ENCODE results near the gene R3HCC1L. TPM values are rescaled to one million over a fixed set of nuclear protein-coding genes. Genes with fewer than 3 reads are reported as not detected.

R3HCC1L gene
- total RNA-seq, 1 experiment from 2014 or later: 15.9 TPM

DNA sequence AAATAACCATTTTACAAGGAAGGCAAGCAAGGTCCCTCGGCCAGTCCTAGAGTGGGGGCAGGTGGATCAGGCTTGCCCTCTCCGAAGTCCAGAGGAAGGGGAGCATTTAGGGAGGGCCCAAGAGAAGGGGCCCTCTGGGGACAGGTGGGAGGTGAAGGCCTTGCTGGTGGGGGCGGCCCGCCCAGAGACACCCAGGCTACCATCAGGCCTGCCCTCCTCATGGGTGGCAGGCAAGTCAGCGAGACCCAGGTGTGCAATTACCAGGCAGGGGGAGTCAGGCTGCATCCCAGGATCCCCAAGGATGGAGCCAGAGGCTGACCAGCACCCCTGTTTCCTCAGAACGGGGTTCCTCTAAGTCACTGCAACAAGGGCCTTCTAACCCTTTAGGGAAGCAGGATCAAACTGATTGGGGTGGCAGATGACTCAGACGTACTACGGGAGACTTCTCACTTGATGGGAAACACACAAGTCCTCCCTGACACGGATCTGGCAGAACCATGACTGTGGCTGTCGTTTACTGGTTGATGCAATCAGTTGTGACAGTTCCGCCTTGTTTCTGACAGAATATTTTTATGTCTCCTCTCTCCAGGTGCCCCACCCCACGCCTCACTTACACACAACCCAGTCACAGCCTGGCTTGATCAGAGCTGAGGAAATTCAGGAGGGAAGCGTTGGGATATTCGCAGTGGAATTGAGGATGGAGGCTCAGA is 125.3 kb downstream of the R3HCC1L start:
- ChIA-PET POLR2A (no interaction called here), CTCF (no interaction called here)
- in situ Hi-C loops (cut with HindIII; ENCODE audit: low pct_unique_long_range_greater_than_20kb, low sequenced_read_pairs): no loop called here
- BruUV-seq (replicated peaks): no TSS peak
- intact Hi-C loops (cut with micrococcal nuclease; ENCODE audit: unreplicated experiment): loop anchor here (10.0 kb wide), 1 partner anchor 135 kb away; no protein-coding TSS in a partner anchor
- Histone ChIP-seq H3K36me3 (ENCODE audit: control insufficient read depth, insufficient read depth, low read length) (no peaks in the 10 kb centered on the region), H3K4me1 (ENCODE audit: control insufficient read depth, insufficient read depth, low read length) (peaks cover 3% of the 10 kb centered on the region; the same call in 1 of the 2 replicates), H3K9me3 (ENCODE audit: control insufficient read depth, insufficient read depth, low read depth, low read length) (no peaks in the 10 kb centered on the region), H3K27ac (ENCODE audit: low read length) (no peak overlapping the region), H3K4me3 (ENCODE audit: low read depth in 2 of 2, low read length in 2 of 2) (no peak overlapping the region), H3K27me3 (ENCODE audit: control insufficient read depth, insufficient read depth, low read length) (no peaks in the 10 kb centered on the region)
- DNase-seq (ENCODE audit: low read depth, low spot score) (no peak), ATAC-seq (no peak)
- TF ChIP-seq POLR2AphosphoS5 (IDR thresholded peaks at IDR 0.05; ENCODE audit: low read depth, low read length) (no peak), TCF7L2 (IDR thresholded peaks at IDR 0.05; ENCODE audit: low read depth, low read length) (no peak), CTCF (IDR thresholded peaks at IDR 0.05) (no peak), SIN3A (IDR thresholded peaks at IDR 0.05; ENCODE audit: borderline replicate concordance, insufficient read depth, low read depth, low read length) (no peak)
- TF ChIP-seq, protein P1, sequence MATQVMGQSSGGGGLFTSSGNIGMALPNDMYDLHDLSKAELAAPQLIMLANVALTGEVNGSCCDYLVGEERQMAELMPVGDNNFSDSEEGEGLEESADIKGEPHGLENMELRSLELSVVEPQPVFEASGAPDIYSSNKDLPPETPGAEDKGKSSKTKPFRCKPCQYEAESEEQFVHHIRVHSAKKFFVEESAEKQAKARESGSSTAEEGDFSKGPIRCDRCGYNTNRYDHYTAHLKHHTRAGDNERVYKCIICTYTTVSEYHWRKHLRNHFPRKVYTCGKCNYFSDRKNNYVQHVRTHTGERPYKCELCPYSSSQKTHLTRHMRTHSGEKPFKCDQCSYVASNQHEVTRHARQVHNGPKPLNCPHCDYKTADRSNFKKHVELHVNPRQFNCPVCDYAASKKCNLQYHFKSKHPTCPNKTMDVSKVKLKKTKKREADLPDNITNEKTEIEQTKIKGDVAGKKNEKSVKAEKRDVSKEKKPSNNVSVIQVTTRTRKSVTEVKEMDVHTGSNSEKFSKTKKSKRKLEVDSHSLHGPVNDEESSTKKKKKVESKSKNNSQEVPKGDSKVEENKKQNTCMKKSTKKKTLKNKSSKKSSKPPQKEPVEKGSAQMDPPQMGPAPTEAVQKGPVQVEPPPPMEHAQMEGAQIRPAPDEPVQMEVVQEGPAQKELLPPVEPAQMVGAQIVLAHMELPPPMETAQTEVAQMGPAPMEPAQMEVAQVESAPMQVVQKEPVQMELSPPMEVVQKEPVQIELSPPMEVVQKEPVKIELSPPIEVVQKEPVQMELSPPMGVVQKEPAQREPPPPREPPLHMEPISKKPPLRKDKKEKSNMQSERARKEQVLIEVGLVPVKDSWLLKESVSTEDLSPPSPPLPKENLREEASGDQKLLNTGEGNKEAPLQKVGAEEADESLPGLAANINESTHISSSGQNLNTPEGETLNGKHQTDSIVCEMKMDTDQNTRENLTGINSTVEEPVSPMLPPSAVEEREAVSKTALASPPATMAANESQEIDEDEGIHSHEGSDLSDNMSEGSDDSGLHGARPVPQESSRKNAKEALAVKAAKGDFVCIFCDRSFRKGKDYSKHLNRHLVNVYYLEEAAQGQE (IDR thresholded peaks at IDR 0.05; ENCODE audit: insufficient read depth in 1 of 2, low read depth in 2 of 2, low read length in 1 of 2): no peak

DNA sequence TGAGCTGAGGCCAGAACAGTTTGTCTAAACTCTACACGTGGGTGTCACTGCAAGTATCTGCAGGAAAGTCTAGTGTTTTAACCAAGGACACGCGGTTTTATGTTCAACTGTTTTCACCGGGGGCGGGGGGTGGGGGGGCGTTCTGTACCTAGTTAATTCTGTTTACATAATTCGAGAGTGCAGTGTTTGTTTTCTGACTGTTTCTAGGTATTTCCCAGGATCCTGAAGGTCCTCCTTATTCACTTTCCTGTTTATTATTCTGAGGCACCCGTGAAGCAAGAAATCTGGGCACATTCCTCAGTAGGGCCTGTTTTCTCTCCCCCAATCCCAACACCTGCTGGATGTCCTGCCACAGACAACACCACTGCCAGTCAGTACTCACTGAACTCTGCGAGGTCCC is 125.9 kb downstream of the R3HCC1L start:
- TF ChIP-seq POLR2AphosphoS5 (IDR thresholded peaks at IDR 0.05; ENCODE audit: low read depth, low read length): no peak
- no peak for TF ChIP-seq CTCF (IDR thresholded peaks at IDR 0.05)
- no peak for TF ChIP-seq SIN3A (IDR thresholded peaks at IDR 0.05; ENCODE audit: borderline replicate concordance, insufficient read depth, low read depth, low read length)
- TF ChIP-seq, protein P1 (IDR thresholded peaks at IDR 0.05; ENCODE audit: insufficient read depth in 1 of 2, low read depth in 2 of 2, low read length in 1 of 2): no peak
- no peak for TF ChIP-seq TCF7L2 (IDR thresholded peaks at IDR 0.05; ENCODE audit: low read depth, low read length)
- no peak for ATAC-seq
- POLR2A ChIA-PET: no interaction called here
- Histone ChIP-seq H3K36me3 (ENCODE audit: control insufficient read depth, insufficient read depth, low read length) (no peaks in the 10 kb centered on the region), H3K9me3 (ENCODE audit: control insufficient read depth, insufficient read depth, low read depth, low read length) (no peaks in the 10 kb centered on the region), H3K27ac (ENCODE audit: low read length) (no peak overlapping the region), H3K4me1 (ENCODE audit: control insufficient read depth, insufficient read depth, low read length) (peaks cover 3% of the 10 kb centered on the region; the same call in 1 of the 2 replicates), H3K27me3 (ENCODE audit: control insufficient read depth, insufficient read depth, low read length) (no peaks in the 10 kb centered on the region), H3K4me3 (ENCODE audit: low read depth in 2 of 2, low read length in 2 of 2) (no peak overlapping the region)
- CTCF ChIA-PET: no interaction called here
- no peak for DNase-seq (ENCODE audit: low read depth, low spot score)
- in situ Hi-C loops (cut with HindIII; ENCODE audit: low pct_unique_long_range_greater_than_20kb, low sequenced_read_pairs): no loop called here
- no TSS peak for BruUV-seq (replicated peaks)
- intact Hi-C loops (cut with micrococcal nuclease; ENCODE audit: unreplicated experiment): loop anchor here (10.0 kb wide), 1 partner anchor 134 kb away; no protein-coding TSS in a partner anchor

Data from Panc1 (cell line).